Activated T-cell treated with anti-CD3 and anti-CD28 coated beads, Interleukin-2, amount 50 U/mL, for 48 hours (primary cell): Measurements from ENCODE around the gene FHDC1.

Experiments
- DNase-seq, 2 experiments: peaks; one replicate each; pipeline ENCODE4 v3.0.0-alpha.2; 2020

FHDC1 gene

DNA sequence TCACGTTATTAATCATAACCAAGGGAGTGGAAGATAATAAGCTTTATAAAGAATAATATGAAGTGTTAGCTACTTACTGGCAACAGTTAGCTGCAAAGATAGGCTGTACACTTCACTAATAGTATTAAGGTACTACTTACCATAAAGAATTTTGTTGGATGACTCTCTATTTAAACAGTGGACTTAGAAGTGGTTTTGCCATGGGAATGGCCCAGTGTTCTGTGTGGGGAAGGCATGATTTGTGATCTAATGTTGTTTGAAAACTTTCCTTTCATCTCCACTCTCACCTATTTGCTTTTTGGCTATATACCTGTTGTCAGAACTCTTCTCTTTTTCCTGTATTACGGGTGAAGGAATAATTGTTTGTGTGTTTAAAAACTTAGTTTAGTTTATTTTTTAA, 23.0 kb downstream of the FHDC1 start:
- DNase-seq, result no peak

DNA sequence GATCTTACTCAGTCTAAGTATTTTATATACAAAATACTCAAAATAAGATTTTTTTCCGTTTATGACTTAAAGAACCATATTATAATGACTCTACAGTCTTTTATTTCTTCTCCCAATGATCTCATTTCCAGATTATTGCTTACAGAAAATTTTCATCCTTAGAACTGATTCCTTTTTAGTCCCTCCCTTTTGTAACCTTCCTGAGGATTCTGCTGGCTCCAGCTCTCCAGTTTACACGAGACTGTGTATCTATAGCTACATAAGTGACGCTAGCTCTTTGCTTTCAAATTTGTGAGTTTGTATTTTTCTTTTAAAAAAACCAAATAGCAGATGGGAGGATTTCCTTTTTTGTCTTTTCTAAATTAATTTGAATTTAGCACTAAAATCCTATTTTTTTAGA, 24.0 kb downstream of the FHDC1 start:
- no peak for DNase-seq

DNA sequence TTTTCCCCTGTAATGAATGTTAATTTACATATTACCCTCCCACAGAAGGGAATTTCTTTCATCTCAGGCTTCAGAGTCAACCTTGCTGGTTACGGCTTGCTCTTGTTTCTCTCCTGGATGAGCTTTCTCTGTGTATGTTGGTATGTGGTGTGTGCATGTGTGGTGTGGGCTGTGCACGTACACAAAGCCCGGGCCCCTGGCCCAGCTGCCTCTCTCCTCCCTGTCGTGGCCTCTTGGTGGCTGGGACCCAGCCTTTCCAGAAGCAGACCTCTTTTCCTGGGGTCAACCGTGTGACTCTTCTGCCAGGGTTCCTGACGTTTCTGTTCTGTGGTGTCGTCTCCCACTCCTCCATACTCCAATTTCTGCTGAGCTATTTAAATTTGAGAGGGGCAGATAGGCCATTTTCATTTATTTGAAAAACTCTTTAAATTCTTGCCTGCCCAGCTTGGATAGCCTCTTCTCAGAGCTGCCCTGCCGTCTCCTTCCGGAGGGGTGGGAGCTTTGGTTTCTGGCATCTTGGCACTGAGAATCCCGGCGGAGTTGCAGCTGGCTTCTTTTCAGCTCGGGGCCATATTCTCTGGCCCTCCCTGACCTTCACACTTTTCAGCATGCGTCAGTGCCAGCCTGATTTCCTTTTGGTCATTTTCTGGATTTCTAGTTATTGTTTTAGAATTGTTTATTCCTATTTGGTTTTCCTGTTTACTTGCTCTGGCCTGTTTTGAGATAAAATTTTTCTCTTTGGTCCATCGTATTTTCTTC, 25.1 kb downstream of the FHDC1 start:
- no peak for DNase-seq

DNA sequence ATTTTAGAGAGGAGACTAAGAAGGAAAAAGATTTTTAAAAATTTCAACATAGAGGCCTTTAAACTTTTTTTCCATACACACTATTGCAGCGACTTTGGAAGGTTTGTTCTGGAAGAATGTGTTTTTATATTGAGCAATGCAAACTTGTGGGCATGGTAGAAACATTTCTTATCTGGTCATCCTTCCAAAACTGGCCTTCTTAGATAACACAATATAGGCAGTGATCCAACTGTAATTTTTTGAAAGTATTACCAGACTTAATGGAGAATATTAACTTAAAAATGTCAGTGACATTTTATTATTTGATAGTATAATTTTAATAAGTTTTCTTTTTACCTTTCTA, 25.6 kb downstream of the FHDC1 start:
- no peak for DNase-seq

DNA sequence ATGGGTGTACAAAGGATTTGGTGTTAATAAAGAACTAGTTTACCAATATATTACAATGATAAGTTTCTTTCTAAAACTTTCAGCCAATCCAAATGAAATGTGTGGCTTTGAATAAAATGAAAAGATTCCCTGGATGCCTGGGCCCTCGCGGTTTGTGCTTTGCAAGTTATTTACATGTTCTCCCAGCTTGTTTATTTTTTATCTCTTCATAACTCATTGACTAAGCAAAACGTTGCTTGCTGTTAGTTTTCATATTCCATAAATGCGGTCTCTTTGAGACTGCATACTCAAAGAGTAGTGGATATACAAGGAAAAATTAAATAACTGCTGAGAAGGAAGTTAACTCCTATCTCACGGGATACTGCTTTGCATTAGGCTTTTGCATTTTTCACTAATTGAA, 26.0 kb downstream of the FHDC1 start:
- DNase-seq, result no peak

DNA sequence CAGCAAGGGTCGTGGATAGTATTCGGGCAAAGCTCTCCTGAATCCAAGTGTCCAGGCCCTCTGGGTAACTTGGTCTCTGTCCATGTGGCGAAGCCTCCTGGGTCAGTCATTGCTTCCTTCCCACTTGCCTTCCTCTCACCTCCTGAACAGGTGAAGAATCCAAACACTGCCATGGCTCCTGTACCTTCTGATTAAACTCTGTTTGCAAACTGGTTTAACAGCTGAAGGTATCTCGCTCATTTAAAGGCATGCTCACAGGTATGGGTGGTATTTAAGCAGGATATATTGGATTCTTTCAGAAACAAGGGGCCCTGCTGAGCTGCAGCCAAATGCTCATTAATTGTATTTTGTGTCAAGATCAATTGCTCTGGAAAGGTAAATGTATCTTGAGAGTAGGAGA, 28.2 kb downstream of the FHDC1 start:
- no peak for DNase-seq

DNA sequence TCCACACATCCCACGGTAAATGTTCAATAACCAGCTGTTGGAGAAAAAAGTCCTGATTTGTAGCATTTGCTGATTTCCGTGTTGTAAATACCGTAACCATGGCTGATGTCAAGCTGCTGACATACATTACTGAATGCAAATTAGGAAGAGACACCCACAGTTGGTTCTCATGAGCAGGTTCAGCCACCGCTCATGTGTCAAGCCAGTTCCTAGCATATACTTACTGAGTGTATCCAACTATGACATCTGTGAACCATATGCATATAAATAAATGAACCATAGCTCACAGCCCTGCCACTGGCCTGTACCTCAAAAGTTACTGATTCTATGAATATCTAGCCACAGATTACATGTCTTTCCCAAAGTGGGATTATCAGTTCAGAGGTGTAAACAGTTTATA, 29.5 kb downstream of the FHDC1 start:
- no peak for DNase-seq

DNA sequence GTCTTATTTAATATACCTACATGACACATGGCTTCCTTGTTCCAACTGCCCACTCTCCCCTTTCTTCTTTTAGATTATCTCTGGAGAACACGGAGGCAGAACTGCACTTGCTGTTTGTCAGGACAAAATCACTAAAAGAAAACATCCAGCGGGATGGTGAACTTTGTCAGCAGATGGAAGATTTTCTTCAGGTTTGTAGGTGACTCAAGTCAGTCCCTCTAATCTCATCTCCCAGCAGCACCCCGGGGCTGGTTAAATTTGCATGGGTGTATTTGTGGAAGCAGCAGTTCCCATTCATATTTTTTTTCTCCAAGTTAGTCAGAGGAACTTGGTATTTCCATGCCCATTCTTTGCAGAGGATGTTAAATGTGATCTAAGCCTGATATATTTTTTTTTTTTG, 31.8 kb downstream of the FHDC1 start:
- no peak for DNase-seq

DNA sequence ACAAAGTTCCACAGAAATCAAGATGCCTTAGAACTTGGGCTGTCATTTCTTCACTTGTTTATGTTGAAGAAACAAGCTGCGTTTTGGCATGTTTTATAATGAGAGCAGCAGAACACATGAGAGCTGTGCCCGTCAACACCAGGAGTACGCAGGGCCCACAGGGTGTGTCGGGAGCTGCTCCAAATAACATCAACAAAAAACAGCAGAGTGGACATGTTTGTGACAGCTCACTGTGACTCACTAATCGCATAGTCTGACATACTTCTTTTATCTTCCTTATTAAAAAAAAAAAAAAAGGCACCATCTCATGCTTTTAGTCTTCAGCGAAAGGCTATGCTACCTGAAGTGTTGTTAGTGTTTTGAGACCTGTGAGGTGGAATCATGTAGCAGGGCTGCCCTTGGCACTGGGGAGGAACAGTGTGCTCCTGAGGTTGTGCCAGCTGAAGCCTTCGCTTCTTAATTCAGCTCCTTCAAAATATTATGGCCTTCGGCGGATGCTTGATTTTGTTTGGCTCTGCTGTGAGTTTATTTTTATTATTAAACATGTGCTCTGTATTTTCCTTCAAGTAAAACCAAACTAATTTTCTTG, 32.8 kb downstream of the FHDC1 start:
- DNase-seq, result no peak

DNA sequence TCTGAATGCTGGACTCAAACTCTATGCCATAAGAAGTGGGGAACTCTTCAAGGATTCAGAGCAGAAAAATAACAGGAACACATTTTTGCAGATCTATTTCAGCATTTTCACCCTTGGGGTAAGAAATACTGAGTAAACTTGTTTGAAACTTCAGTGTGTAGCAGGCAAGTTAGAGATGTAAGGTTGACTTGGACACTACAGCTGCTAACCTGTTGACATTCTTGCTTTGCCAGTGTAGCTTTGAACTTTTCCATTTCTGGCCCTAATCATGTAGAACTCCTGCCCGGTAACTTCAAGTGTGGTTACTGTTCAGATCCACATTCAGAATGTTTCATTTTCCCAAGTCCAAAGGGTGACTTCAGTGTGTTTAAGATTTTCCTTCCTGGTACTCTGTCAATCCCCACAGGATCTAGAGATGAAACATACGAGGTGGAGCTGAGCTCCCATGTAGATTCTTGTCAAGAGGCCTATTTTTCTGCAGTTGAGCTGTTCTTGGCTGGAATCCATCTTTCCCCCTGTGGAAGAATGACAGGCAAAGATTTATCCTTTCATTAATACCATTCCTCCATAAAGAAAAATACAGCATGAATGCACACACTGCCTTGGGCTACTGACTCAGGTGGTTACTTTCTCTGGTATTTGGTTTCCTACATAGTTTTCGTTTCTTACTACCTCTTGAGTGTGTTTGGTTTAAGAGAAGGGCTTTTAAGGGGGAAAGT, 34.1 kb downstream of the FHDC1 start:
- no peak for DNase-seq

DNA sequence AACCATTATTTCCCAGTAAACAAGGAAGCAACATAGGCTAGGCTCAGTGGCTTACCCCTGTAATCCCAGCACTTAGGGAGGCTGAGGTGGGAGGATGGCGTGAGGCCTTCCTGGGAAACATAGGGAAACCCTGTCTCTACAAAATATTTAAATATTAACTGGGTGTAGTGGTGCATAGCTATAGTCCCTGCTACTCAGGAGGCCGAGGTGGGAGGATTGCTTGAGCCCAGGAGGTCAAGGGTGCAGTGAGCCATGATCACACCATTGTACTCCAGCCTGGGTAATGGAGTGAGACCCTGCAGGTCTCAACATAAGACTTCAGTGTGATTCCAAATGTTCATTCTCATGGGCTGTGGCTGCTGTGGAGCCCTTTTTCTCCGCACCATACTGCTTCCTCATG, 34.9 kb downstream of the FHDC1 start:
- DNase-seq, result no peak

DNA sequence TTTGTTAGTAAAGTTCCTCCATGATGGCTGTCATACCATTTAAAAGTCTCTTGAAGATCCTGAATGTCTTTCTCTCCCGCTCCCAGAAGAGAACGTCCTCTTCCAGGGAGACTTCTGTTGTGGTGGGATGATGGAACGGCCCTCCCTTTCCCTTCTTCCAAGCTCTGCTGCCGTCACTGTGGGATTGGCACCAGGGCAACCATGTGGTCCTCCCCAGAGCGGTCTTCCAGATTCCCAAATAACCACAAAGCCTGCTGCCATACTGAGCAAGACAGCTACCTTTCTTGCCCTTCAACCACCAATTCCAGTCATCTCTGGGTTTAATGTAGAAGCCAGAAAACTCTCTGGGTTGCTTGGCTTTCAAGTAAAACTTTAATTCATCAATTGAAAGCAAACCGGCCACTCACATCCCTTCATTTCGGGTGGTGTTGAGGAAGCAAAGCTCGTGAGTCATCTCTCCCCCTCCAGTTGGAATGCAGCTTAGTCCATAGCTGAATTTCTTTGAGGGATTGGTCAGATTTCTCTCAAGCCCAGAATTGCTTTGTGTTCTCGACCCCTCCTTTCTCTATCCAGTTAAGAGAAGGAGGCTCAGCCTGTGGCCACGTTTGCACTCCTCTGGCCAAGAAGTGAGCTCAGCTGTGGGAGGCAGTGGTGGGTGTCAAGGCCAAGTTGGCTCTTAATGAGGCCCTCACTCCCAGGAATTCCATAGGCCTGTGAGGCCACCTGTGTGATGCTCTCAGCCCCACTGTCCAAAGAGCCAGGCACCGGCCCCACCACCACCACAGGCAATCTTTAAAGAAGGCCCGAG, 36.9 kb downstream of the FHDC1 start:
- DNase-seq, result no peak

DNA sequence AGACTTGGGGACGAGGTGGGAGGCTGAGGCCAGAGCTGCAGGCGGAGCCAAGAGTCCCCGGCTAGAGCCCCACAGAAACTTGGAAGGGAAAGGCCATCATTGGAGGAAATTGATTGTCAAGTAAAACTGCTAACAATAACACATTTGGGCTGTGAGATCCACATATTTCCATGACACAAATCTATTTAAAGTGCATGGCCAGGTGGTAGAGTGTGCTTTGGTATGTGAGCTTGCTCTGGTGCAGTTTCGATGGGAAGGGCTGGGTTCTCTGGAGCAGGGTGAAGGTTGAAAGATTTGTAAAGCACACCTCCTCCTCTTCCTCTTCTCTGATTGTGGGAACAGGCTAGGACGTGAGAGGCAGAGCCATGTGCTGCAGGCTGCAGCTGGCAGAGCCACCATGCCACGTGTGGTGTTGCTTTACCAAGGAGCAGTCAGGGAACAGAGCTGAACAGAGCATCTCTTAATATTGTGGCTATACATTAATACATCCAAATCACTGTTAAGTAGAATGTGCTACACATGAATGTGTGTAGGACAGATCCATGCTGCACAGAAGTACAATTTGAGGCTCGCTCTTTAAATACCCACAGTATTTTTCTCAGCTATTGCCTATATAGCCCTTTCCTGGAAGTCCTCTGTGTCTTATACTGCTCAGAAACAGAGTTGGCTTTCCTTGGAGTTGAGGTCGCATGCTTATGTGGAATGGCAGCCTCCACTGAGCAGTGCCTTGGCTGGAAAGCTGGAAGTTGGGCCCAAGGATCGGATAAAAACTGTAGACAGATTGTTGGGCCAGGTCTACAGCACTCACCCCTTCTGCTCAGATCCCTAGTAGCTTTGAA, 37.7 kb downstream of the FHDC1 start:
- no peak for DNase-seq

DNA sequence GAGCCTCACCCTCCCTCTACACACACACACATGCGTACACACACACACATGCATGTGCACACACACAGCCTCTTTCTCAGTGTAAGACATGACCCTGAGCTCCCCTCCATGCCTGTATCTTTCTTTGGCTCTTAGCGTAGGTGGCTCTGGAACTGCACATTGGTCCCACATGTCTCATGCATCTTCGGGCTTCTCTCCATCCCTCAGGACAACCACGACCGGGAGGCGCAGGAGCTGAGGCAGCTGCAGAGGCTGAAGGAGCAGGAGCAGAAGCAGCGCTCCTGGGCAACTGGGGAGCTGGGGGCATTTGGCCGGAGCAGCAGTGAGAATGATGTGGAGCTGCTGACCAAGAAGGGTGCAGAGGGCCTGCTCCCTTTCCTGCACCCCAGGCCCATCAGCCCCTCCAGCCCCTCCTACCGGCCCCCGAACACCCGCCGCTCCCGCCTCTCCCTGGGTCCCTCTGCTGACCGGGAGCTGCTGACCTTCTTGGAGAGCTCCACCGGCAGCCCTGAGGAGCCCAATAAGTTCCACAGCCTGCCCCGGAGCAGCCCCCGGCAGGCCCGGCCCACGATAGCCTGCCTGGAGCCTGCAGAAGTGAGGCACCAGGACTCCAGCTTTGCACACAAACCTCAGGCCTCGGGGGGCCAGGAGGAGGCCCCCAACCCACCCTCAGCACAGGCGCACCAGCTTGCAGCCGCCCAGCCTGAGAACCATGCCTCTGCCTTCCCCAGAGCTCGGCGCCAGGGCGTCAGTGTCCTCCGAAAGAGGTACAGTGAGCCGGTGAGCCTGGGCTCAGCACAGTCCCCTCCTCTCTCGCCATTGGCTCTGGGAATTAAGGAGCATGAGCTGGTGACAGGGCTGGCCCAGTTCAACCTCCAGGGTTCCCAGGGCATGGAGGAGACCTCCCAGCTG, 38.6 kb downstream of the FHDC1 start:
- DNase-seq, result no peak

DNA sequence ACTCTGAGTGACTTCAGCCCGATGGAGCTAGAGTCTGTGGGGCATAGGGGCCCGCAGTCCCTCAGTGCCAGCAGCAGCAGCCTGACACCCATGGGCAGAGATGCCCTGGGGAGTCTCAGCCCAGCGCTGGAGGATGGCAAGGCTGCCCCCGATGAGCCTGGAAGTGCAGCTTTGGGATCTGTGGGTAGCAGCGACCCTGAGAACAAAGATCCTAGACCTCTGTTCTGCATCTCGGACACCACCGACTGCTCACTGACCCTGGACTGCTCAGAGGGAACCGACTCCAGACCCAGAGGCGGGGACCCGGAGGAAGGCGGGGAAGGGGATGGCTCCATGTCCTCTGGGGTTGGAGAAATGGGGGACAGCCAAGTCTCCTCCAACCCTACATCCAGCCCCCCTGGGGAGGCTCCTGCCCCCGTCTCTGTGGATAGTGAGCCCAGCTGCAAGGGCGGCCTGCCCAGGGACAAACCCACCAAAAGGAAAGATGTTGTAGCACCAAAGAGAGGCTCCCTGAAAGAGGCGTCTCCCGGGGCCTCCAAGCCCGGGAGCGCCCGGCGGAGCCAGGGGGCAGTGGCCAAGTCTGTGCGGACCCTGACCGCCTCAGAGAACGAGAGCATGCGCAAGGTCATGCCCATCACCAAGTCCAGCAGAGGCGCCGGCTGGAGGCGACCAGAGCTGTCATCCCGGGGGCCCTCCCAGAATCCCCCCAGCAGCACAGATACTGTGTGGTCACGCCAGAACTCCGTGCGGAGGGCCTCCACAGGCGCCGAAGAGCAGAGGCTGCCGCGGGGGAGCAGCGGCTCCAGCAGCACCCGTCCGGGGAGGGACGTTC, 39.5 kb downstream of the FHDC1 start:
- DNase-seq, result no peak

DNA sequence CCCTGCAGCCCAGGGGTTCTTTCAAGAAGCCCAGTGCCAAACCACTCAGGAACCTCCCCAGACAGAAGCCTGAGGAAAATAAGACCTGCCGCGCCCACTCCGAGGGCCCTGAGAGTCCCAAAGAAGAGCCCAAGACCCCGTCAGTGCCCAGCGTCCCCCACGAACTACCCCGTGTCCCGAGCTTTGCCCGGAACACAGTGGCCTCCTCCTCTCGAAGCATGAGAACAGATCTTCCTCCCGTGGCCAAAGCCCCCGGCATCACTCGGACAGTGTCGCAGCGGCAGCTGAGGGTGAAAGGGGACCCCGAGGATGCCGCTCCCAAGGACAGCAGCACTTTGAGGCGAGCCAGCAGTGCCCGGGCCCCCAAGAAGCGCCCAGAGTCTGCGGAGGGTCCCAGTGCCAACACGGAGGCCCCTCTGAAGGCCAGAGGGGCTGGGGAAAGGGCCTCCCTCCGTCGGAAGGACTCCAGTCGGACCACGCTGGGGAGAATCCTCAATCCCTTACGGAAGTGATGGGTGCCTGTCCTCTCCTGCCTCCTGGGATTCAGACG, 40.2 kb downstream of the FHDC1 start:
- no peak for DNase-seq

DNA sequence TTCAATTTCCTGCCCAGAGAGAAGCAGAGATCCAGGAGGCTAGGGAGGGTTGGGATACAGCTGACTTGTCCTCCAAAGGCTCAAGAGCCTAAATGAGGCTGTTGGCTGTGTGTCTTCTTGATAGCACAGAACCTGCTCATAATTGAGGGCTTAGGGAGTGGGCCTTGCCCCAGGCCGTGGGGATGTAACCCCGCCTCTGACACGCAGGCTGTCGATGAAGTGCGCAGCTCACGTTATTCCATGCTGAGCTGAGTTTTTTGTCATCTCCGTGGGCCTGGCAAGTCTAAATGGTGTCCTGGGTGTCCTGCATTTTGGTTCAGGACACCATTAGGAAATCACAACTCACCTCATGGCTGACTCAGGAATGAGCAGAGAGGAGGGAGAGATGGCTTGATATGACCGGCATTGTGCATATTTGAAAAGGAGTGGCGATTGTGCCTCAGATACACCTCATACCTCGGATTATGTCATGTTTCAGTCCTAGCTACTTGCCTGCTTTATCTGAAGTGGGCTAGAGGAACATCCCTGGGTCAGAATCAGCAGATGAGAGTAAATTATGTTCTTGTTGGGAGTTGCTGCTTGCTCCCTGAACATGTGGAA, 43.7 kb downstream of the FHDC1 start:
- DNase-seq, result no peak

DNA sequence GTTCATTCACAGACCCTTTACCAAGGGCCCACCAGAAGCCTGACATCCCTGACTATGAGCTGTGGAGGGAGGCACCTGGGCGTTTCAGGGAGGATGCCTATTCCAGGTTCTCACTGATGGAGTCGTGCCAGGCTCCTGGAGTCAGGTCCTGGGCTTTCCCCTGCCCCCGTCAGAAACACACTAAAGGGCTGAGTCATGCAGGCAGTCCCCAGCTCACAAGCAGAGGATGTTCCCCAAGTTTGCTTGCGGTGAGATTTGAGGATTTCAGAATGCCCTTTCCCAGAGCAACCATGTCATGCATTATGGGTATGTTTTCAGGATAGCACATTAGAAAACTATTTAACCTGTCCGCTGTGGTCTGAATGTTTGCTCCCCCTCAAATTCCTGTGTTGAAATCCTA, 45.2 kb downstream of the FHDC1 start:
- DNase-seq, result no peak

DNA sequence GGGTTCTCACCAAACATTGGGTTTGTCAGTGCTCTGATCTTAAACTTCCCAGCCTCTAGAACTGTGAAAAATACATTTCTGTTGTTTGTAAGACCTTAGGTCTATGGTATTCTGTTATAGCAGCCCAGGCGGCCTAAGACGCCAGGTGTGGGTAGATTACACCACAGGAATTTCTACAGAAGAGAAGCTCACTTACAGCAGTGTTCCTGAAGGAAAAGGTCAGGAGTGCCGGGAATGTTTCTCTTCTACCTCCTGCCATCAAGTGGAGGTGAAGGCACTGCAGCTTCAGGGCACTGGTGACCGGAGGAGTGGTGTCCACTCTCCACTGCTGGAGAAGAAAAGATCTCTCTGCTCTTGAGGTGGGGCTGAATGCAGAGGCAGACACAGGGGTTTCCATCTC, 45.7 kb downstream of the FHDC1 start:
- DNase-seq, result no peak

DNA sequence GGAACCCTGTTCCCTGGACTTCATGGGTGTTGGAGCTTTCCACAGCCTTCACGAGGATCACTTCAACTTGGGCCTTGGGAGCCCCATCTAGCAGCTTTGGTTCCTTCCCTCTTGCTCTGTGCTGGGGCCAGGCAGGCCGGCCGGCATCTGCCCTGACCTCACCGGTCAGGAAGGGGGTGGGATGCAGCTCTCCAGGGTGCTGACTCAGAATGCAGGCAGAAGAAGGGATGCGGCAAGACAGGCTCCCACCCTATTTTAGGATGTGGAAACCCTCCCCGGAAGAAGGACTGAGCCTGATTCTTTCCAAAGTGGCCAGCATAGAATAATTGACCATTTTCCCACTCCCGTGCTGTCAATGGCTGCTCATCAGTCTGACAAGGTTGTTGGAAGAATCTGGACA, 47.1 kb downstream of the FHDC1 start:
- no peak for DNase-seq
